GM18867 (cell line): ENCODE results near the gene SCAF8.
A peak's percentile ranks its signal among the peaks of the same experiment; 100 is the strongest.
"Not testable (repeated sequence)": the region's sequence is repeated elsewhere in the genome, so short reads cannot be mapped to it uniquely, and the experiment has no call there.

Source experiments
- ATAC-seq: cut with Tn5 transposase; IDR thresholded peaks from one replicate; pipeline ENCODE4 v1.9.1; 2021; ENCODE audit warnings: mild to moderate bottlenecking, moderate library complexity; ENCODE audit not compliant: unreplicated experiment

Gene SCAF8

DNA sequence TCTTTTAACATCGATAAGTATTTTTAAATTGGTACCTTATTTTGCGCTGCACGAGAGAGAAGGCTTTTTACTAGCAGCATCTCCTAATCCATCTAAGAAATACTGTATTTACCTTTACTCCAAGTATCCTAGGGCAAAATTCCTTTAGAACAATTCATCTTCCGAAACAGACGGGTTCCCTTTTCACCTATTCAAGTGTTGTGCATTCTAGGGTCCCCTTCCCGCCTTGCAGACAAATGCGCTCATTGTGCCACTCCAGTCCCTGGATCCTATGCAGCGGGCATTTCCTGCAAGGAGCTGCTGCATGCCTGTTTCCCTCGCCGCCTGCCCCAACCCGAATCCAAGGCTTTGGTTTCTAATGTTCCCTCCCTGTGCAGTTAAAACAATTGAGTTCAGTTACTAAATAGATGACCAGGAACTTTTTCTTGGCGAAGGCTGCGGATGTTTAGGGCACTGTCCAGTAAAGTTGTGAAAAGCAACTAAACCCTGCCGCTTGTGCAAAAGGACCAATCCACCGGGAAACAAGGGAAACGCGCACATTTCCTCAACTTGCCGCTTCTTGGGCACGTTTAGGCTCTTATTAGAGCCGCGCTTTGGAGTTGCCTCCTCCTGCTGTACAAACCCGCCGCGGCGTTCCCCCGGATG lies 556 bp upstream of the SCAF8 start:
- no peak for ATAC-seq

GRCh38 chr6:154733626-154734382 lies 588 bp downstream of the SCAF8 start:
- peak; percentile 65 for ATAC-seq

- ATAC-seq, result no peak
Measured at GRCh38 chr6:154736618-154737259, 3.5 kb downstream of the SCAF8 start.

- ATAC-seq, result no peak
Measured at GRCh38 chr6:154737424-154737823, 4.2 kb downstream of the SCAF8 start.

GRCh38 chr6:154738551-154738961 lies 5.3 kb downstream of the SCAF8 start:
- ATAC-seq, result no peak

DNA sequence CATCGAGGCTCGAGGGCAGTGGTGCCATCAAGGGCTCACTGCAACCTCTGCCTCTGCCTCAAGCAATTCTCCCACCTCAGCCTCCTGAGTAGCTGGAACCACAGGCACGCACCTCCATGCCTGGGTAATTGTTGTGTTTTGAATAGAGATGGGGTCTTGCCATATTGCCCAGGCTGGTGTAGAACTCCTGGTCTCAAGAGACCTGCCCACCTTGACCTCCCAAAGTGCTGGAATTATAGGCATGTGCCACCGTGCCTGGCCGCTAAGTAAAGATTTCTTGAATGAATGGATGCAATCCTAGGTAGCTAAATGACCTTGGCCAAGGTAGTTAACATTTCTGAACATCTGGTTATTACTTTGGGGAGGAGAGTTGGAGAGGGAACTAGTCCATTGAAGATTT lies 7.4 kb downstream of the SCAF8 start:
- ATAC-seq, result no peak

DNA sequence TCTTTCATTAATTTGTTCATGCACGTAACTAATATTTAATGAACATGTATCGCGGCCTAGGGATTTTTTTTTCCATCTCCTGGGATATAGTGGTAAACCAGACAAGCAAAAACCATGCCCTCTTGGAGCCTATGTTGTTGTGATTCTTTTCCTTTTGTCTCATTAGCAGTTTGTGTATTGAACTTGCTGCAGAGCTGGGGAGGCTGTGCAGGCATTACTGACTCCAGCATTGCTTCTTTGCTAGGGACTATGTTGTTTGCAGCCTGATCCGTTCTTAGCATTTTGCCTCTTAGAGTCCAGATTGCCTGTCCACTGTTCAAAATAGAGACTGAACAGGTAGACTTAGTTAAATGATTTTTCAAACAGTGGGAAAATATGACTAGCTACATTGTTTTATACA lies 9.7 kb downstream of the SCAF8 start:
- no peak for ATAC-seq

- not testable (repeated sequence) for ATAC-seq
Measured at GRCh38 chr6:154744029-154744745, 11.0 kb downstream of the SCAF8 start.

DNA sequence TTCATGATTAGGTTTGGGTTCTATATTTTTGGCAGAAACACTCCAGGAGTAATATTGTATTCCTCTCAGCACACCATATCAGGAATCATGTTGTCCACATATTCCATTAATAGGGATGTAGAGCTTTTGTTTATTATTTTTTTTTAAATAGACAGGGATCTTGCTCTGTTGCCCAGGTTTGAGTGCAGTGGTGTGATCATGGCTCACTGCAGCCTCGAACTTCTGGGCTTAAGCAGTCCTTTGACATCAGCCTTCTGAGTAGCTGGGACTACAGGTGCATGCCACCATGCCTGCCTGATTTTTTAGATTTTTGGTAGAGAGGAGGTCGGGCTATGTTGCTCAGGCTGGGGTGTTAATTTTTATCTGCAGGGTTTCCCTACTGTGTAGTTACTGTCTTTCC lies 12.0 kb downstream of the SCAF8 start:
- no peak for ATAC-seq

- ATAC-seq, result no peak
Measured at GRCh38 chr6:154749341-154749740, 16.1 kb downstream of the SCAF8 start.

- no peak for ATAC-seq
Measured at GRCh38 chr6:154751011-154751800, 18.0 kb downstream of the SCAF8 start.

DNA sequence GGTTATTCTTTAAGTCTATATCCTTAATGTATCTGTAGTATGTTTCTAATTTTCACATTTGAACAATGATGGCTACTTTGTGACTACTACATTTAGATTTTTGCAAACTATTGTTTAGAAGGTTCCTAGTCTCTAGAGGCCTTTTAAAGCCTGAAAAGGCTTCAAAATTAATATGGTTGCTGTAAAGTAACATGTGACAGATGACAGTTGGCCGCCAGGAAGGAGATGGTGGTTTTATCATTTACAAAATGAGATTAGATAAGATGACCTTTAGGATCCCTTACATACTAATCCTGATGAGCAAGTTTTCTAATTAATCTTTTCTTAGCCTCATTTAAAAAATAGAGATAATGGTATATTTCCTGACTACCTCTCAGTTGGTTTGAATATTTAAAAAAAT lies 18.8 kb downstream of the SCAF8 start:
- no peak for ATAC-seq

DNA sequence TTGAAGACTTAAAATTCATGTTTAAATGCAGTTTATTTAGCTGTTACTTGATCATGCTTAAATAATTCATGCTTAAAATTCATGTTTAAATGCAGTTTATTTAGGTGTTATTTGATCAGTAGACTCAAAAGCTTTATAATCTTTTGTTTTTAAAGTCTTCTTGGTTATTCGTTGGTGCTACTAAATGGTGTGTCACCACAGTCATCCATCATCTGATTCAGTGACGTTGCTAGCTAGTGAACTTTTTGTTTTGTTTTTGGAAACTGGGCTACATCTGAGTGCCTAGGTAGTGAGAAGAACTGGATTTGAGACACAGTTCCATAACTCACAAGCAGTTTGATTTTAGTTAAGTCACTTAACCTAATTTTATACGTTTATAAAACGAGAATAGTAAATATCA lies 20.9 kb downstream of the SCAF8 start:
- ATAC-seq, result peak; percentile 44

DNA sequence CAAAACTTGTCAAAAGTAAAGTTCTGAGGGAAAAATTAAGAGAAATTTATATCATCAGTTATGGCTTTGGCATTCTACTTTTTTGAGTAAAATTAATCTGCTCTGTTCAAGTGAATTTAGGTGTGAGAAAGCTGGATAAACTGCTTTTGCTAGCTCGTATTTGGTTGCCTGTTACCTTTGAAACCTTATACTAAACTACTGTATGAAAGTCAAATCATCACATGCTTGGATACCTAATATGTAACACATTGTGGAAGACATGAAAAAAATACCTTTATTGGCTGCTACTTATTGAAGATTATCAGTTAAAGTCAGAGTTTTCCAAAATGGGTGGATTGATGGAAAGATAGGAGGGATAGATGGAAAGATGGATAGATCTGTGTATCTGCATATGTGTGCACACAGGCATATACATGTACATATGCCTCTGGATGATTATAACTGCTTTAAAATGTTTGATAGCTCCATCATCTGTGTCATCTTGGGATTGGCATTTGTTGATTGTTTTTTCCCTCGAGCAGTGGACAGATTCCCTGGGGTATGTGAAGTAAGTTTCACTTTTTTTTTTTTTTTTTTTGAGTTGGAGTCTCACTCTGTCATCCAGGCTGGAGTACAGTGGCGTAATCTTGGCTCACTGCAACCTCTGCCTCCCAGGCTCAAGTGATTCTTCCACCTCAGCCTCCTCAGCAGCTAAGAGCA lies 24.3 kb downstream of the SCAF8 start:
- ATAC-seq, result no peak

- ATAC-seq, result no peak
Measured at GRCh38 chr6:154758125-154758524, 24.9 kb downstream of the SCAF8 start.

GRCh38 chr6:154763650-154764049 lies 30.4 kb downstream of the SCAF8 start:
- ATAC-seq, result no peak

- no peak for ATAC-seq
Measured at GRCh38 chr6:154765273-154765672, 32.1 kb downstream of the SCAF8 start.

DNA sequence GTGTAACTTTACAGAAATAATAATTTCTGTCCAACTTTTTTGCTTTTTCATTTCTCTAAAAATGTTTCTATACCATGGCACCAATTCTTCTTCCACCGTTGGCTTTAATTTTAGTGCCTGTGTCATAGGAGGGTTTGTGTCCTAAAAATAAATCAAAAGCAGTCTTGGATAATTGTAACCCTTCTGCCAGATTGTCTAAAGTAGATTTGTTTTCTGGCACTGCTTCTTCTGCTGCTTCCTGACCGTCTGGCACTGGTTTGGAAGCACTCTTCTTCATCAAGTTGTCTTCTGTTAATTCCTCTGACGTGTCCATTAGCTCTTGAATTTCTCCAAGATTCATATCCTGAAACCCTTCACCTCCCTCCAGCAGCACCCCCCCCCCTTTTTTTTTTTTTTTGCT lies 33.1 kb downstream of the SCAF8 start:
- no peak for ATAC-seq

DNA sequence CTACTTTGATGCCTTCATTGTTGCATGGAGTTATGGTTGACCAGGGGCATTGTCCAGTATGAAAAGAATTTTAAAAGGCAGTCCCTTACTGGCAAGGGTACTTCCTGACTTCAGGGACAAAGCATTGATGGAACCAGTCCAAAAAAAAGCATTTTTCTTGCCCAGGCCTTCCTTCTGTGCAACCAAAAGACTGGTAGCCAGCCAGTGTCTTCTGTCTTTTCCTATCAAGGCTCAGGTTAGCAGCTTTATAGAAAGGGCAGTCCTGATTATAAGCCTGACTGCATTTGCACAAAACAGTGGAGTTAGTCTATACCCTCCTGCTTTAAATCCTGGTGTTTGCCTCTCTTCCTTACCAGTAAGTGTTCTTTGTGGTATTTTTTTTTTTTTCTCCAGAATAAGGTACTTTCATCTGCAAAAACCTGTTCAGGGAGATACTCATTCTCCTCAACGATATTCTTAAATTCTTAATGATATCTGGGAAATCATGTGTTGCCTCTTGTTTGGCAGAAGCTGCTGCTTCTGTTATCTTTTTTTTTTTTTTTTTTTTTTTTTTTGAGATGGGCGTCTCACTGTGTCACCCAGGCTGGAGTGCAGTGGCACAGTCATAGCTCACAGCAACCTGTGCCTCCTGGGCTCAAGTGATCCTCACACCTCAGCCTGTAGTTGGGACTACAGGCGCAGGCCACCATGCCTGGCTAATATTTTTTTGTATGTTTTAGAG lies 33.9 kb downstream of the SCAF8 start:
- no peak for ATAC-seq
